ES-I3 (cell line): ENCODE data around the gene KCNK7.

Source experiments
- H3K36me3 ChIP-seq: 2 replicates; pipeline ENCODE4 v1.6.1; 2013; ENCODE audit warnings: mild to moderate bottlenecking, low read length, control low read depth, moderate library complexity; ENCODE audit not compliant: insufficient read depth
- H3K4me1 ChIP-seq: 2 replicates; pipeline ENCODE4 v1.6.1; 2013; ENCODE audit warnings: mild to moderate bottlenecking, control low read depth, low read length; ENCODE audit not compliant: insufficient read depth
- H3K9ac ChIP-seq: 2 replicates; pipeline ENCODE4 v1.6.1; 2013; ENCODE audit warnings: low read depth, mild to moderate bottlenecking, low read length, moderate library complexity
- H3K9me3 ChIP-seq: 2 replicates; pipeline ENCODE4 v1.6.1; 2013; ENCODE audit warnings: mild to moderate bottlenecking, low read length, moderate library complexity; ENCODE audit not compliant: control insufficient read depth, insufficient read depth

KCNK7 gene

GRCh38 chr11:65580756-65581155 is 14.8 kb downstream of the KCNK7 start:
- H3K4me1 ChIP-seq, result peaks cover 4% of the 10 kb centered on the region; the same call in 1 of the 2 replicates

DNA sequence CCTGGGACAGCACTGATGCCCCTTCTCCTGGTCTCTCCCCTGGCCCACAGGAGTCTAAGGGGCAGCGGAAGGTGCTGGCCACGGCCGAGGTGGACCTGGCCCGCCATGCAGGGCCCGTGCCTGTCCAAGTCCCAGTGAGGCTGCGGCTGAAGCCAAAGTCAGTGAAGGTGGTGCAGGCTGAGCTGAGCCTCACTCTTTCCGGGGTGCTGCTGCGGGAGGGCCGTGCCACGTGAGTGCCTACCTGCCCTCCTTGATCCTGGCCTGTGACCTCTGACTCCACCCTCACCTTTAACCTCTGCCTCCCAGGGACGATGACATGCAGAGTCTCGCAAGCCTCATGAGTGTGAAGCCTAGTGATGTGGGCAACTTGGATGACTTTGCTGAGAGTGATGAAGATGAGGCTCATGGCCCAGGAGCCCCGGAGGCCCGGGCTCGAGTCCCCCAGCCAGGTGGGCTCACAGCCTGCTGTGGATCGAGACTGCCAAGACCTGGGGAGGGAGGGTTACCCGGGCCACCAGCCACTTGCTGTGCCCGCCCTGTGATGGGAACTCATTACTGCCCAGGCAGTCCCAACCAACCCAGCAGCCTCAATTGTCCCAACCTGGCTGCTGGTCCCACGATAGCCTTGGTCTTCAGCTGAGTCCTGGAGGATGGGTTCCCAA is 15.4 kb downstream of the KCNK7 start:
- Histone ChIP-seq H3K36me3 (no peaks in the 10 kb centered on the region), H3K4me1 (peaks cover 8% of the 10 kb centered on the region; the same call in 1 of the 2 replicates), H3K9ac (no peak overlapping the region), H3K9me3 (no peaks in the 10 kb centered on the region)

More at GRCh38 chr11:65580756-65581155, 14.8 kb downstream of the KCNK7 start:
- H3K9me3 ChIP-seq, result no peaks in the 10 kb centered on the region
- no peaks in the 10 kb centered on the region for H3K36me3 ChIP-seq
- no peak overlapping the region for H3K9ac ChIP-seq

GRCh38 chr11:65579291-65579690 is 16.3 kb downstream of the KCNK7 start:
- H3K4me1 ChIP-seq, result peaks cover 11% of the 10 kb centered on the region; the same call in 1 of the 2 replicates
- no peak overlapping the region for H3K9ac ChIP-seq
- H3K9me3 ChIP-seq, result no peaks in the 10 kb centered on the region
- H3K36me3 ChIP-seq, result no peaks in the 10 kb centered on the region

DNA sequence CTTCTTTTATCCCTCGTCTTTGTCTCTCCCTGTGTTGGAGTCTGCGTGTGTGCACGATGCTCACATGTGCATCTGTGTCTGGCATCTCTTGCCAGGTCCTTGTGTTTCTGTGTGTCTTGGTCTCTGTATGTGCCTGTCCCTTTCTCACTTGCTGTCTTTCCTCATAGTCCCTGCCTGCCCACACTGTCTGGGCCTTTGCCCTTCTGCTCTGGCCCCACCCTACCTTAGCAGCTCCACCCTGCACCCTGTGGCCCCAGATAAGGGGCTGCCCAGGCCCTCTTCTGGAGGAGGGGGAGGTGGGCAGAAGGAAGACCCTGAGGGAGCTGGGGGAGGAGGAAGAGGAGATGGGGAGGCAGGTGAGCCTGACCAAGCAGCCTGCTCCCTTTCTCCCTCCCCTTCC is 16.9 kb downstream of the KCNK7 start:
- Histone ChIP-seq H3K9ac (no peak overlapping the region), H3K9me3 (no peaks in the 10 kb centered on the region), H3K36me3 (no peaks in the 10 kb centered on the region), H3K4me1 (peaks cover 11% of the 10 kb centered on the region; the same call in 1 of the 2 replicates)

- H3K9ac ChIP-seq, result no peak overlapping the region
- no peaks in the 10 kb centered on the region for H3K9me3 ChIP-seq
- peaks cover 11% of the 10 kb centered on the region; the same call in 1 of the 2 replicates for H3K4me1 ChIP-seq
- no peaks in the 10 kb centered on the region for H3K36me3 ChIP-seq
Observed at GRCh38 chr11:65578134-65578533, 17.5 kb downstream of the KCNK7 start.

GRCh38 chr11:65577756-65578109 is 17.9 kb downstream of the KCNK7 start:
- Histone ChIP-seq H3K9me3 (no peaks in the 10 kb centered on the region), H3K4me1 (peaks cover 11% of the 10 kb centered on the region; the same call in 1 of the 2 replicates), H3K9ac (no peak overlapping the region), H3K36me3 (no peaks in the 10 kb centered on the region)

- H3K9me3 ChIP-seq, result no peaks in the 10 kb centered on the region
- H3K36me3 ChIP-seq, result no peaks in the 10 kb centered on the region
- 0 out of 2 replicates have a peak overlapping the region, but pooled peaks have one; percentile 44 for H3K9ac ChIP-seq
- H3K4me1 ChIP-seq, result peaks cover 11% of the 10 kb centered on the region; the same call in 1 of the 2 replicates
Observed at GRCh38 chr11:65576867-65577755, 18.5 kb downstream of the KCNK7 start.

- Histone ChIP-seq H3K36me3 (no peaks in the 10 kb centered on the region), H3K9me3 (no peaks in the 10 kb centered on the region), H3K4me1 (peaks cover 11% of the 10 kb centered on the region; the same call in 1 of the 2 replicates), H3K9ac (peak overlapping the region; percentile 44; the same call in 1 of the 2 replicates)
Observed at GRCh38 chr11:65576232-65576866, 19.3 kb downstream of the KCNK7 start.

GRCh38 chr11:65575568-65576231 is 19.9 kb downstream of the KCNK7 start, which contains the start of gene EHBP1L1:
Gene EHBP1L1, plus strand, starts transcription at chr11:65576053. Its CDS starts 250 bp downstream, at chr11:65576303.
- peaks cover 11% of the 10 kb centered on the region; the same call in 1 of the 2 replicates for H3K4me1 ChIP-seq
- H3K9me3 ChIP-seq, result no peaks in the 10 kb centered on the region
- peak within 1 kb of the TSS; percentile 44; the same call in 1 of the 2 replicates for H3K9ac ChIP-seq
- H3K36me3 ChIP-seq, result no peaks in the 10 kb centered on the region

DNA sequence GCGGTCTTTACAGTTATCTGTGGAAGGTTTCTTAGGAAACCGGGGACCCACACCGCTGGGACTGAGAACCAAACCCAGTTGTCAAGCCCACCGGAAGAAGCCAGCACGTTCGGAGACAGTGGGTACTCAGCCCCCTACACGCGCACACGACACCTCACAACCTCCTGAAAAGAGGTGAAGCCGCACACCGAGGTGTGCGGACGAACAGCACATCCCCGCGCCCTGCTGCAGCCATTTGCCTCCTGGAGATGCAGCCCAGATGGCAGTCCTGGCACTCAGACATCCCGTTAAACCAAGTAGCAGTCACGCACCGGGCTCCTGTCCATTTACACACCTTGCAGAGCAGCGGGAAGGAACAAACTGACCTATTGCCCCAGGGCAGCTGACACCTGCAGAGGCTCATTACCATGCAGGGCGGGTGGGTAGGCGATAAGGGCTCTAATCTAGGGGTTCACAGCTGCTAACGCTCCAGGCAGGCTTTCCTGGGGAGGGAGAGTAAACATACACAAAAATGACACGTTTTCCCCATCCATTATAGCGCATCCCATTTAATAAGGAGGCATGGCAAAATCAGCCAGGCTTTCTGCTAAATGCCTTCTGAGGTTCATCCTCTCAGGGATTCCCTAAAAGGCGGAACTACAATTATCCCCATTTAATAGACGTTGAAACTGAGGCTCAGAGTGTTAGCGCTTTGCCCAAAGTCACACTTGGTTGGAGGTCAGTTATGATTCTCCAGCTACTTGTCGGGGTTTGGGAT is 20.6 kb downstream of the KCNK7 start:
- Histone ChIP-seq H3K4me1 (peaks cover 11% of the 10 kb centered on the region; the same call in 1 of the 2 replicates), H3K36me3 (no peaks in the 10 kb centered on the region), H3K9ac (peak overlapping the region; percentile 44; the same call in 1 of the 2 replicates), H3K9me3 (no peaks in the 10 kb centered on the region)

DNA sequence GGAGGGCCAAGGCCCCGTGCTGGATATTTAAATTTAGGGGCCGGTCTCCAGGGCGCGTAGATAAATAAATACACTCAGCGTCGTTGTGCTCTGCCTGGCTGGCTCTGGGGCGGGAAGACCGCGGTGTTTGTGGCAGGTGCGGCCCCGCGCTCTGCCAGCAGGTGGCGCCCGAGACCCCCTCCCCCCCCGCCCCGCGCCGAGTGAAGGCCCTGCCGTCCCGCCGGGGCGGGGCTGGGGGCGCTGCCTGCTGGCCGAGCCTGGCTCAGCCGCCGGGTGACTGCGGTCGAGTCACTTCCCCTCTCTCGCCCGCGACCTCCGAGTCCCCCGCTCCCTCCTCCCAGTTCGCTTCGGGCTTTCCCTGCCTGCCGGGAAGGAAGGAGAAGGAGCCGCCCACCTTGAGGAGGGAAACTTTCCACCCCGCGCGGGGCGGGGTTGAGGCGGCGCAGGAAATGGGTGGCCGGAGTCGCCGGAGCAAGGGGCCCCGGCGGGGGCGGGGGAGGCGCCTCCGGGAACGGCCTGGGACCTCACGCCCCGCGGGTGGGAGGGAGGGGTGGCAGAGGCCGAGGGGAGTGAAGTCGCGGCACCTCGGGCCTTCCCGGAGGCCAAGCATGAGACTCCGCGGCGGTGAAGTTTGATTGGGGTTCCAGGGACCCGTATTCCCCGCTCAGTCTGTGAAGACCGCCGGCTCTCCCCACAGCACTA is 21.3 kb downstream of the KCNK7 start:
- Histone ChIP-seq H3K9me3 (no peaks in the 10 kb centered on the region), H3K9ac (peak overlapping the region; percentile 44; the same call in 1 of the 2 replicates), H3K36me3 (no peaks in the 10 kb centered on the region), H3K4me1 (peaks cover 12% of the 10 kb centered on the region; the same call in 1 of the 2 replicates)

DNA sequence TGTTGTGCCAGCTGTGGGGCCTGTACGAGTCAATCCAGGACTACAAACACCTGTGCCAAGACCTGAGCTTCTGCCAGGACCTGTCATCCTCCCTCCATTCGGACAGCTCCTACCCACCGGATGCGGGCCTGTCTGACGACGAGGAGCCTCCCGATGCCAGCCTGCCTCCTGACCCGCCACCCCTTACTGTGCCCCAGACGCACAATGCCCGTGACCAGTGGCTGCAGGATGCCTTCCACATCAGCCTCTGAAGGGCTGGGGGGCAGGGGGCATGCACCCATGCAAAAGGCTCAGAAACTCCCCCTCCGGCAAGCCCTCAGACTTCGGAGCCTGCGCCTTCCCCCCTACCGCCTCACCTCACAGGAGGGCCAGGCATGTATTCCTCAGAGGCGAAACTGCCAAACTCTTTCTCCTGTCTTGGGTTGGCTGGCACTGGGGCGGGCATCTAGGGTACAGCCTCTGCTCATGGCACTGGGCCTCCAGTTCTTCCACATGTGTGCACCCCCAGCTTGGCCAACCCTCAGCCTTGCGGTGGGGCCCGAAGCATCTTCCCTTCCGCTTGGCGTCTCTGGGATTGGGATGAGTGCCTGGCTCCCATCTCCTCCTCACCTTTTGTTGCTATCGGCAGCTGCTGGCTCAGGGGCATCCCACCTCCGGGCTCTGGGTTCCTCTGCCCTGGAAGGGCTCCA is 22.1 kb downstream of the KCNK7 start:
- H3K9me3 ChIP-seq, result no peaks in the 10 kb centered on the region
- no peaks in the 10 kb centered on the region for H3K36me3 ChIP-seq
- no peak overlapping the region; the same call in 1 of the 2 replicates for H3K9ac ChIP-seq
- H3K4me1 ChIP-seq, result peaks cover 19% of the 10 kb centered on the region; the same call in 1 of the 2 replicates
